ENCODE measurements around the gene CPNE5.

DNA sequence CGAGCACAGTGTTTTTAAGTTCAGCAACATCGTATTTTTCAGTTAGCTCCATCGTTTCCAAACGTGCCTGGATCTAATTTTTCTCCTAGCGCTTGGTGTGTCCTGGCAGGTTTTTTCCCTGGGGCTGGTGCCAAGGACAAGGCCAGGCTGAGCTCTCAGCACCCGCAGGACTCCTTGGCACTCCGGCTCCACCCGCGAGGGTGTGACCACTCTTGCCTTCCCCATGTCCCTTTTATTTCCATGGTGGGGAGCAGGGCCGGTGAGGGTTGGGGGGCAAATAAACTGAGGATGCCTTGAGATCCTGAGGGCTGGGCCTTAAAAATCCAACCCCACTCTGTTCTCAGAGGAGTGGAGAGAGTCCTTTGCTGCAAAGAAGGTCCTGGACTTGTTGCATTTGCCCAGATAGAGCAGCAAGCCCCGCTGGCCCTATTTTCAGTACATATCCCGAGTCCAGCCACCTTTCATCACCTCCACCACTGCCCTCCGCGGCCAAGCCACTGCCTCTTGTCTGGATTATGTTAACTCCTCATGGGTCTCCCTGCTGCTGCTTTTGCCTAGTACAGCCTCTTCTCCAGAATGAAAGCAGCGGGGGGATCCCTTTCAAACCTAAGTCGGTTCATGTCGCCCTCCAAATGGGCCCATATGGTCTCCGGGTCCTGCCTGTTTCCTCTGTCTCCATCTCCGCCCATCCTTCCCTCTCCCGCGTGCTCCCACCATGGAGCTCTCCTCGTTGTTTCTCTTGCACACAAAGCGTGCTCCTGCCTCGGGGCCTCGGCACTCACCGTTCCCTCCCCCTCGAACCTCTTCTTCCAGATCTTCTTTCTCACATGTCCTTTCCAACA is 146.2 kb downstream of the CPNE5 start:
- TF ChIP-seq, protein P1, sequence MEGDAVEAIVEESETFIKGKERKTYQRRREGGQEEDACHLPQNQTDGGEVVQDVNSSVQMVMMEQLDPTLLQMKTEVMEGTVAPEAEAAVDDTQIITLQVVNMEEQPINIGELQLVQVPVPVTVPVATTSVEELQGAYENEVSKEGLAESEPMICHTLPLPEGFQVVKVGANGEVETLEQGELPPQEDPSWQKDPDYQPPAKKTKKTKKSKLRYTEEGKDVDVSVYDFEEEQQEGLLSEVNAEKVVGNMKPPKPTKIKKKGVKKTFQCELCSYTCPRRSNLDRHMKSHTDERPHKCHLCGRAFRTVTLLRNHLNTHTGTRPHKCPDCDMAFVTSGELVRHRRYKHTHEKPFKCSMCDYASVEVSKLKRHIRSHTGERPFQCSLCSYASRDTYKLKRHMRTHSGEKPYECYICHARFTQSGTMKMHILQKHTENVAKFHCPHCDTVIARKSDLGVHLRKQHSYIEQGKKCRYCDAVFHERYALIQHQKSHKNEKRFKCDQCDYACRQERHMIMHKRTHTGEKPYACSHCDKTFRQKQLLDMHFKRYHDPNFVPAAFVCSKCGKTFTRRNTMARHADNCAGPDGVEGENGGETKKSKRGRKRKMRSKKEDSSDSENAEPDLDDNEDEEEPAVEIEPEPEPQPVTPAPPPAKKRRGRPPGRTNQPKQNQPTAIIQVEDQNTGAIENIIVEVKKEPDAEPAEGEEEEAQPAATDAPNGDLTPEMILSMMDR (conservative IDR thresholded peaks at IDR 0.05) = no peak
- TF ChIP-seq ZFX (IDR thresholded peaks at IDR 0.05) = no peak
